Right cardiac atrium (tissue), 5 donors: ENCODE results near the gene SRRM4. TPM values are rescaled to one million over a fixed set of nuclear protein-coding genes. Genes with fewer than 3 reads are reported as not detected.

ENCODE experiments used
- ATAC-seq, 2 donors: fragments of 200-7000 bp; cut with Tn5 transposase; one replicate each; pipeline versions ENCODE4 v1.8.0 to v1.9.1; 2020; ENCODE audit warnings: moderate library complexity in 2 of 2, mild to moderate bottlenecking in 1 of 2
- DNase-seq, 3 donors: peaks; one replicate each; pipeline ENCODE4 v3.0.0-alpha.2; 2020
- H3K27ac ChIP-seq: one replicate; pipeline ENCODE4 v1.5.1; 2013; ENCODE audit warnings: mild to moderate bottlenecking, low read length, control low read depth, moderate library complexity
- H3K27me3 ChIP-seq: one replicate; pipeline ENCODE4 v1.6.1; 2013; ENCODE audit not compliant: control insufficient read depth, insufficient read depth
- H3K4me1 ChIP-seq: one replicate; pipeline ENCODE4 v1.6.1; 2013; ENCODE audit warnings: low read length; ENCODE audit not compliant: control insufficient read depth, insufficient read depth
- H3K4me3 ChIP-seq: one replicate; pipeline ENCODE4 v1.5.1; 2013; ENCODE audit warnings: low read length, control low read depth
- H3K9me3 ChIP-seq: one replicate; pipeline ENCODE4 v1.6.1; 2013; ENCODE audit warnings: low read length; ENCODE audit not compliant: control insufficient read depth
- WGBS: extraction: QIAGEN DNeasy Blood & Tissue Kit; methylation state at CpG from one replicate; pipeline ENCODE4 v1.1.7; 2013; 5-methylcytosine and 5-hydroxymethylcytosine counted together
- intact Hi-C, 4 donors: fragments of 100-400 bp; cut with DNase I; formaldehyde crosslinking; loops; one replicate each; pipeline versions ENCODE4 v1.11.0 to v1.14.0; 2022 to 2023
- polyA plus RNA-seq: library from polyadenylated mRNA; stranded (reverse); fragments of 200-250 nt; gene quantifications from one replicate; pipeline ENCODE4 v1.2.3, GENCODE V29; 2013
- total RNA-seq, 4 donors: library from RNA; stranded (reverse); fragmentation: NEBNext Ultra II Directional; extraction: Animal tissue kit (Norgen Biotek cat#: 25700); gene quantifications; one replicate each; pipeline ENCODE4 v1.2.1, GENCODE V29; 2021
- donor health status: healthy with polysubstance abuse.
- donor health status: DM: no; HTN: yes; CAD: no.
- donor health status: DM: no; HTN: no; CAD: no.
- donor health status: DM: no; HTN: yes; CAD: no; lungs with severe emphysema.
- donor health status: DM: yes; HTN: yes; CAD: no.

The SRRM4 gene
- total and polyA plus RNA-seq, 5 donors, result 0.22 to 0.91 (median 0.60) TPM

DNA sequence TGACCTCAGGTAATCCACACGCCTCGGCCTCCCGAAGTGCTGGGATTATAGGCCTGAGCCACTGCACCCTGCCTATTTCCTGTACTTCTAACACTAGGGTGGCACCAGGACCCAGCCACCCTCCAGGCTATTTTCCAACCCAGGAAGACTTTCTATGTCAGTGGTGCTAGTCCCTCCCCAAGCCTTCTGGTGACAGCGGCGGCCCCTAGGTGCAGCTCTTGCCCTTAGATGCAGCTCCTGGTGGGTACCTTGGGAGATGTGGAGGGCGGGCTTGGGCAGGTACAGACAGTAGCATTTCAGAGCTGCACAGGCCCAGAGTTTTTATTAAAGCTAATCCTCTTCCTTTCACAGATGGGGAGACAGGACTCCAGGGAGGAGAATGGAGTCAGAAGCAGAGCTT lies 62.8 kb downstream of the SRRM4 start:
- intact Hi-C loops, result no loop called here
- ATAC-seq, result no peak
- H3K4me3 ChIP-seq, result no peak overlapping the region

DNA sequence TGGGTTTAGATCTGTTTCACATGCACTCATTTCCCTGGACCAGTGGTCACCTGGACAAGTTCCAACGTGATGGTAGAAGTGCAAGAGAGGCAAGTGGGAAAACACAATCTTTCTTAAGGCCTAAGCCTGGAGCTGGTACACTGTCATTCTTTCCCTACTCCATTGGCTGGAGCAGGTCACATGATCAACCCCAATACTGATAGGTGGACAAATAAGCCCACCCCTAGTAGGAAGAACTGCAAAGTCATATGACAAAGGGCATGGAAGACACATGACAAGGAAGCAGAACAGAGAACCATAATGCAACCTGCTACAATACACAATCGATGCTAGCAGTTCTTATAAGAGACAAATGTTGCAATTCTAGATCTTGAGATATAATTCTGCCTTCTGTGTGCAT lies 66.3 kb downstream of the SRRM4 start:
- H3K27ac ChIP-seq, result no peak overlapping the region
- 65% methylated on average over 2 of the region's 2 CpGs for WGBS
- no peak for ATAC-seq
- no peak for DNase-seq
- no peaks in the 10 kb centered on the region for H3K4me1 ChIP-seq
- H3K27me3 ChIP-seq, result no peaks in the 10 kb centered on the region
- H3K9me3 ChIP-seq, result no peaks in the 10 kb centered on the region
- no peak overlapping the region for H3K4me3 ChIP-seq
- intact Hi-C loops, result no loop called here

More for the DNA sequence above, 62.8 kb downstream of the SRRM4 start:
- no peak for DNase-seq
- WGBS, result 91% methylated on average over 6 of the region's 6 CpGs
- Histone ChIP-seq H3K27ac (no peak overlapping the region), H3K9me3 (no peaks in the 10 kb centered on the region), H3K27me3 (no peaks in the 10 kb centered on the region), H3K4me1 (no peaks in the 10 kb centered on the region)

DNA sequence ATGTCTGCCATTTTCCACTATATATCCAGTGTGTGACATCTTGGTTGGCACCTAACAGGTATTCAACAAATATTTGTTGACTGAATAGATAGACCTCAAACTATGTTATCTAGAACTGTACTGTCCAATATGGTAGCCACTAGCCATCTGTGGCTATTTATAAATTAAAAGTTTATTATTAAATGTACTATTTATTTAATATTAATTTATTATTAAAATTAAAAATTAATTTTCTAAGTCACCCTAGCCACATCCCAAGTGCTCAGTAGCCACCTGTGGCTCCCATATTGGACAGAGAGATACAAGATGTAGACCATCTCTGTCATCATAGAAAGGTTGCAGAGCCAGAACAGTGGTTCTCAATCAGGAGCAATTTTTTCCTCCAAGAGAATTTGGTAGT lies 69.3 kb downstream of the SRRM4 start:
- H3K27me3 ChIP-seq, result no peaks in the 10 kb centered on the region
- DNase-seq (no peak), ATAC-seq (no peak)
- H3K27ac ChIP-seq, result no peak overlapping the region
- H3K4me1 ChIP-seq, result no peaks in the 10 kb centered on the region
- no peak overlapping the region for H3K4me3 ChIP-seq
- intact Hi-C loops, result no loop called here
- H3K9me3 ChIP-seq, result no peaks in the 10 kb centered on the region

DNA sequence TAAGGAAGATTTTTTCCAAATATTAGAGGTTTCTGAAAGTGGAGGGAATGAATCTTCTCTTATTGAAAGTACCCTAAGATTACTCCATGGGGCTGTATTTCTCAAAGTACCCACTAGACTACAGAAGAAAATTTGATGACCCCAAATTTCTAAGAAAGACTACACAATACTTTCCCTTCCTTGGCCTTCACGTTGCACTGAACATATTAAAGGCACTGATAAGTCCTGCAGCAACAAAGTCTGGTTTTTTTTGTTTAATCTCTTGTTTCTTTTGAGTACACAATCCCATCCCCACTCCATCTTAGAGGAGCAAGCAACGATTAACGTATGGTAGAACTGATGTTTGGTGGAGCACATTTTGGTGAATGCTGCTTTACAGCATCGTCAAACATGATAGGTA lies 70.1 kb downstream of the SRRM4 start:
- DNase-seq (no peak), ATAC-seq (no peak)
- intact Hi-C loops, result no loop called here
- Histone ChIP-seq H3K4me3 (no peak overlapping the region), H3K27ac (no peak overlapping the region), H3K27me3 (no peaks in the 10 kb centered on the region), H3K9me3 (no peaks in the 10 kb centered on the region), H3K4me1 (peaks cover 3% of the 10 kb centered on the region)
- WGBS, result 75% methylated on average over 4 of the region's 4 CpGs

DNA sequence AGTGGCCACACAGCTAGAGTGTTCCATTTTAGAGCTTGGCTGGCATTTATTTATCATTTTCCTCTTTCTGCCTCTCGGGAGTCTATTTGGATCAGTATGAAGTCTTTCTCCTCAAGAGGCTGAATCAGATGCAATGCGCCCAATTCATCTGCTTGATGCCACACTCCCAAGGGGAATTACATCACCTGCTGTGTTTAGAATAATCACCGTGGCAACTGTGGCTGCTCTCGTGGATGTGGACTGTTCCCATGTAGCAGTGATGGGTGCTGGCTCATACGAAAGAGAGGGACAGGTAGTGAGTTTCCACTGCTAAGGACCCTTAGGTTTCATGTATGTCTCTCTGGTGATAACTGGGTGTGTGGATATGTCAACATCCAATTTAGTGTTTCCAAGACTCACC lies 70.7 kb downstream of the SRRM4 start:
- peaks cover 3% of the 10 kb centered on the region for H3K4me1 ChIP-seq
- ATAC-seq (no peak), DNase-seq (no peak)
- intact Hi-C loops, result no loop called here
- no peaks in the 10 kb centered on the region for H3K27me3 ChIP-seq
- no peaks in the 10 kb centered on the region for H3K9me3 ChIP-seq
- no peak overlapping the region for H3K27ac ChIP-seq
- WGBS, result 76% methylated on average over 5 of the region's 5 CpGs
- no peak overlapping the region for H3K4me3 ChIP-seq

DNA sequence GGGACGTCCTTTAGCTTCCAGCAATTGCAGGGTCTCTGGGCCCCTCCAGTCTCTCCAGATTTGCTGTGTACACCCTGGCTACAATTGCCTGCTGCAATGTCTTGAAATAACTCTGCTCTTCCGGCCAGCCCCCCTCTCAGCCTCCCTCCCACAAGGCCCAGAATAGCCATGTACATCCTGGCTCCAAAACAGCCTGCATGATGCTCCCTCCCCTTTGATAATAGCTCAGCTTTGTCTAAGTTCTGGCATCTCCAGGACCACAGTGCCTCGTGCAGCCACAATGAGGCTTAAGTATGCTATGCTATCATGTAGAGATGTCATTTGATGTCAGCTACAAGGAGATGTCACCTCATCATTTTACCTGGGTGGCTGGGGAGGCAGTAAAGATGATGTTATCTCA lies 74.6 kb downstream of the SRRM4 start:
- intact Hi-C loops, result no loop called here
- 13% methylated on average over 3 of the region's 3 CpGs for WGBS
- H3K4me3 ChIP-seq, result no peak overlapping the region
- no peak overlapping the region for H3K27ac ChIP-seq
- ATAC-seq (peak in 1 of 2 donors; percentile 57), DNase-seq (peak in 1 of 3 donors; percentile 42)
- H3K4me1 ChIP-seq, result peaks cover 3% of the 10 kb centered on the region
- H3K9me3 ChIP-seq, result no peaks in the 10 kb centered on the region
- no peaks in the 10 kb centered on the region for H3K27me3 ChIP-seq

DNA sequence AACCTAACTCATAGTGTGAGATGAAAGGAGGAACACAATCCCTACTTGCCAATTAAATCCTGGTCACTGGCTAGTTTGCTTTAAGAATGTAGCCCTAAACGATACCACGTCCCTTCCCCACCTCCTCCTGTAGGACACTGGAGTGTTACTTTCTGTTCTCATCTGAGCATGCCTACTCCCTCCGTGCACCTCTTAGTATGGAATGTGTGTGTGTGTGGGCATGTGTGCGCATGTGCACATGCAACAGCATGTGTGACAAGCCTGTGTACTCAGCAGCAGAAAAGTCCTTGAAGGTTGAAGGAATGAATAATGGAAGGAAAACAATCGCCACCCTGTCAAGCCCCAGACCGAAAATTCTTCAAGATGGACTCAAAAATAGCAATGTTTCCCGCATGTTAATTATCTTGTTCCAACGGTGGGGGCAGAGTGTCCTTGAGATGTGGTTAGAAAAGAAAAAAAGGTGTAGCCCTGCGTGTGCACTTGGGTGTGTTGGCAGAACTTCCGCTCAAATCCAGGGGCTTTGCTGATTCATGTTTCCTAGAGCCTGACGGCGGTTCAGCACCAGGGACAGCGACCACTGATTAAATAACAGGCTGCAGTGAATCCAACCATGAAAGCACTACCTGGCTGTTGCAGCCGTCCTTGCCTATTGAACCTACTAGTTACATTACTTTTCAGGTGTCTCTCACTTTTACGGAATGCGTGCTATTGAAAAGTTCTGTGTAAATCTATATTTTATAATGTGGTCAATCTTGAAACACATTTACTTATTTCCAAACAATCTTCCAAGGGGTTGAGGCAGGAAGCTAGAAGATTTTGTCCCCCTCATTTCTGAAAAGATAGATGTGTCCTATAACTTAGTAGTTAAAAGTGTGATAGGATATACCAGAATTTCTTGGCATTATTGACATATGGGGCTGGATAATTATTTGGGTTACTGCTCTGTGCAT lies 79.8 kb downstream of the SRRM4 start:
- intact Hi-C loops, result no loop called here
- H3K4me3 ChIP-seq, result no peak overlapping the region
- WGBS, result 25% methylated on average over 16 of the region's 16 CpGs
- no peak for ATAC-seq
- peak; percentile 66 to 88 (median 77) for DNase-seq
- H3K27ac ChIP-seq, result no peak overlapping the region
- H3K4me1 ChIP-seq, result no peaks in the 10 kb centered on the region
- no peaks in the 10 kb centered on the region for H3K9me3 ChIP-seq
- H3K27me3 ChIP-seq, result no peaks in the 10 kb centered on the region

DNA sequence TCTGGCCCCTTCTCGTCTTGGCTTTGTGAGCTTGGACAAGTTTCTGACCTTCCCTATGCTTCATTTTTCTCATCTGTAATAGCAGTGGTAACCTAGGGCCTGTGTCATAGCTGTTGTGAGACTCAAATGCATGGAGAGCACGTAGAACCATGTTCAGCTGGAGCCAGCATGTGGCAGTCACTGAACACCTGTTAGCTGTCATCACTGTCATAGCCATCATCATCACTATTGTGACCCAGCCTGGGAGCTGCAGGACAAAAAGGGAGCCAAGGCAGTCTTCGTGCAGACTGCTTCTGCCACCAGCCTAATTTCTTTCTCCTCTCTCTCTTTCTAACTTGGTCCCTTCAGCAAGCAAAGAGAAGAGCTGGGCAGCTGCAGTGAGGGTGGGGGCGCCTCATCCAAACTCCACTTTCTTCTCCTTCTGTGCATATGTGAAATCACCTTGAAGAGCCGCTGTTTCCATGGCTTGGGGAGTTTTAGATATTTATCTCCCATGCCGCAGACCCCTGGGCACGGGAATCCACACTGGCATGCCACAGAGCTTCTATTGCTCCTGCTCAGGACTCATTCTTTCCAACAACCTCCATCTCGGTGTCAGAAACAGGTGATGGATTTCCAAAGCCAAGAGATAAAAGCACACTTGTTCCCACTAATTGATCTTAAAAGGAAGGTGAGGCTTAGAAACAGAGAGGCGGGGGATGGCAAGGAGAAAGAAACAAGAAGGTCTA lies 87.0 kb downstream of the SRRM4 start:
- Histone ChIP-seq H3K4me1 (no peaks in the 10 kb centered on the region), H3K9me3 (no peaks in the 10 kb centered on the region), H3K27me3 (no peaks in the 10 kb centered on the region), H3K4me3 (no peak overlapping the region), H3K27ac (peak overlapping the region; percentile 56)
- ATAC-seq, result peak; percentile 89 to 91
- intact Hi-C loops, result no loop called here
- peak in 1 of 3 donors; percentile 44 for DNase-seq
- WGBS, result 31% methylated on average over 9 of the region's 9 CpGs

DNA sequence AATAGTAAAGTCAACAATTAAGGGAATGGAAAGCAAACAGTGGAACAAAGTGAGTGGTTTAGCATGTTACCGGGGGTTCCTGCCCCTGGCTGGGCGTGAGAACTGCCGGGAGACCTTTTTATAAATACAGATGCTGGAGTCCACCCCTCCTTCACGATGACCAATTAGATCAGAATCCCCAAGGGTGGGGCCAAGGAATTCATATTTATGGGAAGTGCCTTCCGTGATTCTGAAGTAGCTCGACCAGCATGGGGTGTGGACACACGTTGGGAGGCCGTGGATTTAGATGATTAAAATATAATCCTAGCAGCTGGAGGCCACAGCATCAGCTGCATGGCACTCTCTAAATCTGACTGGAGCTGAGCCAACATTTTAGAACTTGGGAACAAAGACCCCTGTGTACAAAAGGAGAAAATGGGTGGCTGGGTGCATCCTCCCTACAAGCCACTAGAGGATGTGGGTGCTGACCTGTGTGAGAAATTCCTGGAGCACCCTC lies 87.9 kb downstream of the SRRM4 start:
- Histone ChIP-seq H3K4me3 (no peak overlapping the region), H3K27ac (no peak overlapping the region), H3K4me1 (no peaks in the 10 kb centered on the region), H3K27me3 (no peaks in the 10 kb centered on the region), H3K9me3 (no peaks in the 10 kb centered on the region)
- WGBS, result 20% methylated on average over 8 of the region's 8 CpGs
- no peak for ATAC-seq
- no peak for DNase-seq
- intact Hi-C loops, result no loop called here

DNA sequence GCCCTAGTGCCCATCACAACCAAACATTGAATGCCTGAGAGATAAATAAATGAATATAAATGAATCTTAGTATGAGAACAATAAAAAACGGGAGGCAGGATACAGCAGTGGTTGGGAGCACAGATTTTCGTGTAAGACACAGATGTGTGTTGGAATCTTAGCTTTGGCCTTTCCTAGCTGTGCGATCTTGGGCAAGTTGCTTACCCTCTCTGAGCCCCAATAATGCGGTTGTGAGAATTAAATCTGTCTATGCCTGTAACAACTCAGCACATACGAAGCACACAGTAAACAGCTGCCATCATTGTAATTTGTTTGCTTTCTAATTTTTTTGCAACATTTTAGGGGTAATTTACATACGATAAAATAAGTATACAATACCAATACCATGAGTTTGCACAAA lies 89.8 kb downstream of the SRRM4 start:
- Histone ChIP-seq H3K9me3 (no peaks in the 10 kb centered on the region), H3K27me3 (no peaks in the 10 kb centered on the region), H3K4me1 (no peaks in the 10 kb centered on the region), H3K4me3 (no peak overlapping the region), H3K27ac (no peak overlapping the region)
- no peak for DNase-seq
- whole genome bisulfite sequencing, result 80% methylated on average over 6 of the region's 6 CpGs
- ATAC-seq, result no peak
- intact Hi-C loops, result no loop called here

DNA sequence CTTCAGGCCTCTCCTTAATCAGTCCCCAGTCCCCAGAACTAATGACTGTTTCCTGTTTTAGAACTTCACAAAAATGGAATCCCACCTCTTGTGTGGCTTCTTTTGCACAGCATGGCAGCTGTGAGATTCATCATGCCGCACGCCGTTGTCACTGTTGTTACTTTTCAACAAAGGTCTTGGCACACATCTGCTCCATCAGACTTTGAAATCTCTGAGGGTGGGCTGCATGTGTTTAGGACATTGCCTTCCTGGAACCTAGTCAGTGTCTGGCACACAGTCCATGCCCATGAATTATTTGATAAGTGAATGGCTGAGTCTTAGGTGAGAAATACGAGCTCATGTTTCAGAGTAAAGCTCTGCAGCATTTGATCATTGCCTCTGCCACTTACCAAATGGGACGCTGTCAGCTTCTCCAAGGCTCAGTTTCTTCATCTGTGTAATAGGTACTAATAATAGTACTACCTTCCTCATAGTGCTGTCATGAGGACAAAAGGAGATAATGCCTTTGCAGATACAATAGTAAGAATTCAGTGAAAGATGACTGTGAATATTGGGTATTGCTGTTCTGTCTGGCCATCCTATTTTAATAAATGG lies 90.4 kb downstream of the SRRM4 start:
- ATAC-seq, result peak in 1 of 2 donors; percentile 22
- no peaks in the 10 kb centered on the region for H3K27me3 ChIP-seq
- intact Hi-C loops, result no loop called here
- H3K9me3 ChIP-seq, result no peaks in the 10 kb centered on the region
- no peaks in the 10 kb centered on the region for H3K4me1 ChIP-seq
- DNase-seq, result peak in 1 of 3 donors; percentile 35
- H3K4me3 ChIP-seq, result no peak overlapping the region
- H3K27ac ChIP-seq, result no peak overlapping the region
- whole genome bisulfite sequencing, result 61% methylated on average over 5 of the region's 5 CpGs
